ENCODE data around the gene ATR.

Gene ATR

GRCh38 chr3:142507241-142507640 lies 71.3 kb downstream of the ATR start:
- no peak for DNase-seq

- no peak for DNase-seq
Measured at GRCh38 chr3:142502187-142502985, 76.1 kb downstream of the ATR start.

- no peak for DNase-seq
Measured at GRCh38 chr3:142501004-142501926, 77.3 kb downstream of the ATR start.

- DNase-seq, result no peak
Measured at GRCh38 chr3:142500211-142500610, 78.3 kb downstream of the ATR start.

GRCh38 chr3:142498397-142499180 lies 79.9 kb downstream of the ATR start:
- no peak for DNase-seq

- no peak for DNase-seq
Measured at GRCh38 chr3:142497729-142498128, 80.8 kb downstream of the ATR start.

- no peak for DNase-seq
Measured at GRCh38 chr3:142495103-142495502, 83.4 kb downstream of the ATR start.

- DNase-seq, result no peak
Measured at GRCh38 chr3:142492184-142492583, 86.3 kb downstream of the ATR start.

GRCh38 chr3:142489572-142490323 lies 88.8 kb downstream of the ATR start:
- DNase-seq, result no peak

GRCh38 chr3:142484912-142485435 lies 93.6 kb downstream of the ATR start:
- DNase-seq, result no peak

- DNase-seq, result no peak
Measured at GRCh38 chr3:142481196-142481595, 97.3 kb downstream of the ATR start.

GRCh38 chr3:142470826-142471225 lies 107.7 kb downstream of the ATR start:
- DNase-seq, result no peak

- DNase-seq, result no peak
Measured at GRCh38 chr3:142468456-142468855, 110.1 kb downstream of the ATR start.

GRCh38 chr3:142467768-142468167 lies 110.8 kb downstream of the ATR start:
- DNase-seq, result no peak

GRCh38 chr3:142460689-142461088 lies 117.8 kb downstream of the ATR start:
- DNase-seq, result no peak

GRCh38 chr3:142459929-142460328 lies 118.6 kb downstream of the ATR start:
- no peak for DNase-seq

- no peak for DNase-seq
Measured at GRCh38 chr3:142459096-142459495, 119.4 kb downstream of the ATR start.

GRCh38 chr3:142450881-142451280 lies 127.7 kb downstream of the ATR start:
- DNase-seq, result no peak

- no peak for DNase-seq
Measured at GRCh38 chr3:142450189-142450588, 128.3 kb downstream of the ATR start.

GRCh38 chr3:142447852-142448823 lies 130.4 kb downstream of the ATR start, which contains the start of gene XRN1:
Gene XRN1 (minus strand): TSS chr3:142448037. CDS start chr3:142447944, 93 bp downstream.
- peak; percentile 69 for DNase-seq
